Testis (tissue), 5 donors: ENCODE measurements around the gene SLC22A31. TPM values are rescaled to one million over a fixed set of nuclear protein-coding genes. Genes with fewer than 3 reads are reported as not detected.
"Not testable (repeated sequence)": the region's sequence is repeated elsewhere in the genome, so short reads cannot be mapped to it uniquely, and the experiment has no call there.

Experiments used
- DNase-seq: peaks from one replicate; pipeline ENCODE4 v3.0.0-alpha.2; 2019
- H3K27ac ChIP-seq, 2 donors: fragments of 200-600 bp; sonication (generic); one replicate each; pipeline ENCODE4 v1.5.1; 2019
- H3K27me3 ChIP-seq: fragments of 200-600 bp; sonication (generic); one replicate; pipeline ENCODE4 v1.5.1; 2019
- H3K36me3 ChIP-seq: fragments of 200-600 bp; sonication (generic); one replicate; pipeline ENCODE4 v1.5.1; 2017; ENCODE audit warnings: low read depth; ENCODE audit errors: missing control alignments
- H3K4me1 ChIP-seq: fragments of 200-600 bp; sonication (generic); one replicate; pipeline ENCODE4 v1.5.1; 2019
- H3K4me3 ChIP-seq, 2 donors: fragments of 200-600 bp; sonication (generic); one replicate each; pipeline ENCODE4 v1.5.1; 2017 to 2019
- H3K9me3 ChIP-seq: fragments of 200-600 bp; sonication (generic); one replicate; pipeline ENCODE4 v1.5.1; 2017
- CTCF ChIP-seq, 3 experiments: fragments of 450-650 bp in 2 of 3; fragments of 200-600 bp in 1 of 3; sonication (generic) in 1 of 3; IDR thresholded peaks; one replicate each; pipeline ENCODE4 v1.5.1; 2016 to 2019; ENCODE audit warnings: antibody characterized with exemption in 3 of 3, mild to moderate bottlenecking in 2 of 3, moderate library complexity in 1 of 3
- POLR2A ChIP-seq: fragments of 450-650 bp; IDR thresholded peaks from one replicate; pipeline ENCODE4 v1.6.1; 2017; ENCODE audit warnings: antibody characterized with exemption, mild to moderate bottlenecking, moderate library complexity
- WGBS, 2 donors: methylation state at CpG; one replicate each; pipeline ENCODE4 v1.1.5; 2018; 5-methylcytosine and 5-hydroxymethylcytosine counted together
- intact Hi-C: fragments of 100-400 bp; cut with DNase I; formaldehyde crosslinking; loops from one replicate; pipeline ENCODE4 v1.15.1; 2023; ENCODE audit warnings: low total_unique reads
- long read RNA-seq, 2 donors: transcript quantifications; one replicate each; lab custom pipeline, GENCODE V29; 2026
- polyA plus RNA-seq: library from polyadenylated mRNA; stranded (reverse); fragments of 350-450 nt; fragmentation: Illumina TruSeq; extraction: RNeasy Lipid Tissue Mini Kit (QIAGEN cat#74804); gene quantifications from one replicate; pipeline ENCODE4 v1.2.3, GENCODE V29; 2014; ENCODE audit warnings: low read depth, low replicate concordance; ENCODE audit not compliant: insufficient read depth
- total RNA-seq, 2 donors: library from RNA; depleted of rRNA; stranded (reverse); fragments of >200 nt; gene quantifications; one replicate each; pipeline ENCODE4 v1.2.3, GENCODE V29; 2016

Gene SLC22A31
- total RNA-seq (1 to 10 TPM; 3.9 to 8.2 TPM), polyA plus RNA-seq (6.2 TPM)
- long read RNA-seq, donor 1 = 0 reads
- long read RNA-seq, donor 2 = 0 reads

GRCh38 chr16:89200124-89200849, at the start of gene SLC22A31:
Gene SLC22A31 (minus strand): TSS chr16:89200537. CDS start chr16:89200501, 36 bp downstream.
- WGBS, 2 donors = 15% methylated on average over 18 to 28 of the region's 28 CpGs
- DNase-seq = no peak
- Histone ChIP-seq H3K4me3 (peak within 1 kb of the TSS; percentile 29 to 36), H3K27me3 (no peaks in the 10 kb centered on the region), H3K27ac (no peak within 1 kb of the TSS), H3K9me3 (no peaks in the 10 kb centered on the region), H3K4me1 (no peaks in the 10 kb centered on the region), H3K36me3 (no peaks in the 10 kb centered on the region)
- intact Hi-C loops = no loop called here
- TF ChIP-seq CTCF (IDR thresholded peaks at IDR 0.05) = no peak
- TF ChIP-seq POLR2A = no peak

- intact Hi-C loops = no loop called here
- 46% methylated on average over 61 to 69 of the region's 69 CpGs for WGBS, 2 donors
- Histone ChIP-seq H3K4me1 (peaks cover 6% of the 10 kb centered on the region), H3K27me3 (no peaks in the 10 kb centered on the region), H3K27ac (peak overlapping the region in 1 of 2 donors; percentile 24), H3K4me3 (peak overlapping the region; percentile 41 to 42), H3K9me3 (no peaks in the 10 kb centered on the region), H3K36me3 (no peaks in the 10 kb centered on the region)
- no peak for TF ChIP-seq CTCF (IDR thresholded peaks at IDR 0.05)
- TF ChIP-seq POLR2A = no peak
- DNase-seq = peak; percentile 79
These were observed 48.1 kb upstream of the SLC22A31 start for GRCh38 chr16:89248196-89248982.

- H3K4me1 ChIP-seq, H3K9me3 ChIP-seq, DNase-seq, intact Hi-C loops, H3K27me3 ChIP-seq, H3K36me3 ChIP-seq: not testable (repeated sequence)
- WGBS, 2 donors = 0 to 2% methylated on average over 11 to 44 of the region's 45 CpGs
- H3K4me3 ChIP-seq = peak overlapping the region; percentile 41 to 42
- peak overlapping the region in 1 of 2 donors; percentile 53 for H3K27ac ChIP-seq
These were observed 47.4 kb upstream of the SLC22A31 start for GRCh38 chr16:89247734-89248075.

GRCh38 chr16:89246903-89247733, 46.8 kb upstream of the SLC22A31 start:
- H3K4me3 ChIP-seq = peak overlapping the region; percentile 41 to 63
- H3K27me3 ChIP-seq = no peaks in the 10 kb centered on the region
- 2 to 5% methylated on average over 25 to 54 of the region's 78 CpGs for WGBS, 2 donors
- intact Hi-C loops = no loop called here
- no peaks in the 10 kb centered on the region for H3K9me3 ChIP-seq
- TF ChIP-seq POLR2A (no peak), CTCF (IDR thresholded peaks at IDR 0.05) (no peak)
- no peaks in the 10 kb centered on the region for H3K36me3 ChIP-seq
- peak overlapping the region in 1 of 2 donors; percentile 53 for H3K27ac ChIP-seq
- peaks cover 6% of the 10 kb centered on the region for H3K4me1 ChIP-seq
- DNase-seq = peak; percentile 94
